HepG2 (cell line): ENCODE measurements around the gene TCF20. TPM values are rescaled to one million over a fixed set of nuclear protein-coding genes. Genes with fewer than 3 reads are reported as not detected.

Experiments used
- ARNT2 ChIP-seq: sonication (generic); formaldehyde crosslinking; IDR thresholded peaks from 2 replicates; pipeline ENCODE4 v1.8.0; 2022; ENCODE audit warnings: mild to moderate bottlenecking, low read depth, missing genetic modification reagents, moderate library complexity
- MZF1 ChIP-seq: sonication (generic); formaldehyde crosslinking; IDR thresholded peaks from 2 replicates; pipeline ENCODE4 v1.8.1; 2023; ENCODE audit warnings: mild to moderate bottlenecking, missing genetic modification reagents, borderline replicate concordance
- NR2C2 ChIP-seq: sonication (generic); formaldehyde crosslinking; IDR thresholded peaks from 2 replicates; pipeline ENCODE4 v1.4.0; 2020; ENCODE audit warnings: missing genetic modification reagents, mild to moderate bottlenecking, moderate library complexity, borderline replicate concordance
- PAX8 ChIP-seq: sonication (generic); formaldehyde crosslinking; IDR thresholded peaks from 2 replicates; pipeline ENCODE4 v1.8.0; 2022; ENCODE audit warnings: mild to moderate bottlenecking, missing genetic modification reagents, borderline replicate concordance
- REPIN1 ChIP-seq: sonication (generic); formaldehyde crosslinking; IDR thresholded peaks from 2 replicates; pipeline ENCODE4 v1.8.0; 2022; ENCODE audit warnings: missing genetic modification reagents, low read depth, mild to moderate bottlenecking, borderline replicate concordance
- RFXANK ChIP-seq: IDR thresholded peaks from 2 replicates; pipeline ENCODE4 v1.6.1; 2016
- RNF219 ChIP-seq: sonication (generic); formaldehyde crosslinking; IDR thresholded peaks from 2 replicates; pipeline ENCODE4 v1.5.0; 2020; ENCODE audit warnings: mild to moderate bottlenecking, missing genetic modification reagents
- SP140L ChIP-seq: sonication (generic); formaldehyde crosslinking; IDR thresholded peaks from 2 replicates; pipeline ENCODE4 v1.4.0; 2020; ENCODE audit warnings: missing genetic modification reagents, borderline replicate concordance
- ZBTB20 ChIP-seq: sonication (generic); formaldehyde crosslinking; IDR thresholded peaks from 2 replicates; pipeline ENCODE4 v1.8.1; 2023; ENCODE audit warnings: missing genetic modification reagents, low read depth, mild to moderate bottlenecking, borderline replicate concordance
- ZBTB4 ChIP-seq: sonication (generic); formaldehyde crosslinking; IDR thresholded peaks from 2 replicates; pipeline ENCODE4 v1.4.0; 2020; ENCODE audit warnings: missing genetic modification reagents, mild to moderate bottlenecking, borderline replicate concordance
- ZFP1 ChIP-seq: IDR thresholded peaks from 2 replicates; pipeline ENCODE4 v1.6.1; 2016
- ZFYVE20 ChIP-seq: sonication (generic); formaldehyde crosslinking; IDR thresholded peaks from 2 replicates; pipeline ENCODE4 v1.8.0; 2023; ENCODE audit warnings: low read depth, mild to moderate bottlenecking, moderate library complexity, missing genetic modification reagents, borderline replicate concordance
- ZNF17 ChIP-seq: sonication (generic); formaldehyde crosslinking; IDR thresholded peaks from 2 replicates; pipeline ENCODE4 v1.5.0; 2020; ENCODE audit warnings: mild to moderate bottlenecking, missing genetic modification reagents
- ZNF296 ChIP-seq: sonication (generic); formaldehyde crosslinking; conservative IDR thresholded peaks from 2 replicates; pipeline ENCODE4 v1.5.0; 2020; ENCODE audit warnings: mild to moderate bottlenecking, missing genetic modification reagents
- ZNF512B ChIP-seq: sonication (generic); formaldehyde crosslinking; IDR thresholded peaks from 2 replicates; pipeline ENCODE4 v1.5.1; 2020; ENCODE audit warnings: missing genetic modification reagents, mild to moderate bottlenecking, borderline replicate concordance
- ZNF546 ChIP-seq: sonication (generic); formaldehyde crosslinking; conservative IDR thresholded peaks from 2 replicates; pipeline ENCODE4 v1.8.1; 2023; ENCODE audit warnings: mild to moderate bottlenecking, missing genetic modification reagents
- ZNF574 ChIP-seq: sonication (generic); formaldehyde crosslinking; IDR thresholded peaks from 2 replicates; pipeline ENCODE4 v1.4.0; 2020; ENCODE audit warnings: missing genetic modification reagents
- polyA plus RNA-seq, 8 experiments: library from polyadenylated mRNA; depleted of rRNA in 3 of 8; stranded (reverse) in 7 of 8; unstranded in 1 of 8; fragments of >200 nt; fragmentation: Illumina TruSeq in 4 of 8; extraction: Trizol in 4 of 8; gene quantifications; 2 replicates each; pipeline versions ENCODE4 v1.2.1 to v1.2.3, GENCODE V29; 2011 to 2016; ENCODE audit warnings: low read depth in 4 of 8, missing spikeins in 1 of 8, mixed read lengths in 1 of 8; ENCODE audit not compliant: insufficient read depth in 1 of 8
- total RNA-seq, 5 experiments: library from RNA; depleted of rRNA; stranded (reverse); fragments of >200 nt; fragmentation: Illumina TruSeq; extraction: Trizol; gene quantifications; 2 replicates each; pipeline ENCODE4 v1.2.3, GENCODE V29; 2016; ENCODE audit warnings: low read depth in 1 of 5

TCF20 gene
- total and polyA plus RNA-seq, 2 of the 13 experiments (the other 11 are each of a cell fraction or from before 2014, with no cell fraction given) = 12.8 to 23.7 TPM

- TF ChIP-seq ZNF512B (CRISPR knock-in tag) = no peak
- no peak for TF ChIP-seq PAX8 (CRISPR knock-in tag)
- TF ChIP-seq ZNF17 (CRISPR knock-in tag) = no peak
- TF ChIP-seq NR2C2 (CRISPR knock-in tag) = peak; percentile 23; the same call in 1 of the 2 replicates
- no peak for TF ChIP-seq REPIN1 (CRISPR knock-in tag)
- no peak; the same call in 1 of the 2 replicates for TF ChIP-seq RNF219 (CRISPR knock-in tag)
- TF ChIP-seq RFXANK (CRISPR knock-in tag) = no peak
- TF ChIP-seq ZNF296 (CRISPR knock-in tag) = 0 out of 2 replicates have a peak, but pooled peaks have one; percentile 29
- TF ChIP-seq ZFP1 (CRISPR knock-in tag) = no peak
- TF ChIP-seq ZNF546 (CRISPR knock-in tag) = no peak
- TF ChIP-seq ZBTB20 (CRISPR knock-in tag) = no peak
- TF ChIP-seq MZF1 = no peak
- no peak for TF ChIP-seq ZFYVE20 (CRISPR knock-in tag)
- peak; percentile 66 for TF ChIP-seq ZNF574 (CRISPR knock-in tag)
- TF ChIP-seq SP140L (CRISPR knock-in tag) = no peak
- no peak for TF ChIP-seq ZBTB4 (CRISPR knock-in tag)
- TF ChIP-seq ARNT2 = peak; percentile 74
These were observed 849 bp downstream of the TCF20 start (continued) for GRCh38 chr22:42269432-42270175.
